GM21529 (cell line): Measurements from ENCODE around the gene AFF3.

ENCODE experiments used
- ATAC-seq: cut with Tn5 transposase; IDR thresholded peaks from one replicate; pipeline ENCODE4 v1.9.1; 2021; ENCODE audit not compliant: unreplicated experiment

Gene AFF3

DNA sequence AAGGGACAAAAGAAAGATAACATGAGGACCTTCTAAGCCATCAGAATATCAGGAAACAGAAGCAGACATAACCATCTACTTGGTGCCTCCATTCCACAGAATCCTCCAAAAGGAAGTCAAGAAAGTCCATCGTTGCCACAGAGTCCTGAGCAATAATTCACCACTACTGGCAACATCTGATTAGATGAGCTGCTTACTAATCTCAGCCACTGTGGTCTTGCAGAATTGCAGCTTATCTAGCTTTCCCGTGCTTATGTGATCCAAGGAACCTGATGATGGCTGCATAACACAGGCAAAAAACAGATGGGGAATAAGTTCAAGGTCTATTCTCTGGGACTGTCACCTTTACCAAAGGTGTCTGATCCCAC, 278.5 kb downstream of the AFF3 start:
- ATAC-seq: no peak

DNA sequence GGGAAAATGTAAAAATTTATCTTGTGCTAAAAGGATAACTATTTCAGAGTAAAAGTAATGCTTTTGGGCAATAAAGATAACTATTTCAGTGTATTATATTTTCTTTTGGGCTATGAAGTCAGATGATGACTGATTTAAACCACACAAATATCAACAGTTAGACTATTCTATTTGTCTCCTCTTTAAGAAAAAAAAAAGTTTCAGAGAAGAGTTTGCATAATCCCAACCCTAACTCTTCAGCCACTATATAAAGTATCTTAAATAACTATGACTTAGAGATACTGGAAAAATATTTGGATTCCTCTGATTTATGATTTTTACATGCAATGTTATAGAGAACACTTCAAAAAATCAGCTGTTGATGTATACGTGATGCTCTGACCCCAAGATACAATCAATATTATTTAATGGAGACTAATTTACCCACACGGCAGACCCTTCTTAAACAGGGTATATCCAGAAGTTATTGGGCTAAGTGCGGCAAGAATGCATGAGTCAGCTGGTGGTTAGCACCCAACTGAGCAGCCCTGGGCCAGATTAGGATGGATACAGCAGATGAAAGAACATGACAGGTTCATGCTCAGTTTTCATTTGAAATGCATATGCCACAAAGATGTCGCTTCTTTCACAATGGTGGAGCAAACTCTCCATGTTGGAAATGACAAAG, 279.0 kb downstream of the AFF3 start:
- ATAC-seq: no peak

DNA sequence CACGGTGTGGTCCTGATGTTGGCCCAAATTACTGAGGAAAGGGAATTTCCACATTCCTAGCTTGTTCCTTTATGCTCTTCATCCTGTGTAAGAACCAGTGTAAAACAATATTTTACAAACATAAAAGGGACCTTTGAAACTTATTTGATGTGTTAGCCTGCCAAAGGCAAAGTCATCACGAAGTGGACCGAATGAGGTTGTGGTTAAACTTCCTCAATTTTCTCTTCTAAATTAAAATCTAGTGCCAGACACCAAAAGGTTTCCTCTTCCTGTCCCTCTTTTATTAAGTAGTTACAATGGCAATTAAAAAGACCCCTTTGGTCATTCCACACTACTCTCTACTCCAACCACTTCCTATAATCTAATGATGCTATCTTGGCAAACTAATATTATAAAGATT, 279.8 kb downstream of the AFF3 start:
- ATAC-seq: no peak

DNA sequence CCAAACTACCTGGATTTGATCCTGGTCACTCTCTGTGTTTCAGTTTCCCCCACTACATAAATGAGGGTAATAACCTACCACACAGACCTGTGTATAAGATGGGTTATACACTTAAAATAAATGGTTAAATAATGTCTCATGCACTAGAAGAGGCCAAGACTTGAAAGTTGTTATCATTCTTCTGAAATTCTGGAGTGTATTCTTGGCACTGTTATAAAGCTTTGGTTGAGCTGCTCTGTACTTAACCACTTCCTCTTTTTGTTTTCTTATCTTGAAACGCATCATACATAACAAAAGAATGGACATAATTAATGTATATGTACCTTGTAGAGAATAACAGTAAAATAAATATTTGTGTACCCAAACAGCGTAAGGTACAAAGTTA, 281.0 kb downstream of the AFF3 start:
- peak; percentile 47 for ATAC-seq

DNA sequence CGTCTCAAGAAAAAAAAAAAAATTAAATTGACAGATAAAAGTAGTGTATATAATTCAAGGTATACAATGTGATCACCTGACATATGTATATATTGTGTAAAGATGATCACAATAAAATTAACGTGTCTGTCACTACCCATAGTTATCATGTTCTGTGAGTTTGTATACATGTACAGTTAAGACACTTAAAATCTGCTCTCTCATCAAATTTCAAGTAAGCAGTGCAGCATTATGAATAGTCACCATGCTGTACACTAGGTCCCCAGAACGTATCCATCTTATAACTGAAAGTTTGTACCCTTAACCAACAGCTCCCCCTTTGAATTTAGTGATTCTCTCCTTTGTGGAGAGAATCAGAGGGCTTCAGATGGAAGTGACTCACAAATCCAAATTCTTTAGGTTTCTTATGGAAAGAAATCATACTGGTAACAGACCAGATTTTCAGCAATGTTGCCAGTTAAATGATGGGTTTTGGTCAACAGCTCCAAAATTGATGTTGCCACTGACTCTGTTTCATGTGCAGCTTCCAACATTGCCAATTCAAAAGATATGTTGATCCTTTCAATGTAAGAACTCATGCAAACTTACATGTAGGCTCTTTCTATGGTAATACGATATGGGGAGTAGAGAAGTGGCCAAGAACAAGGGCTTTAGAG, 281.5 kb downstream of the AFF3 start:
- ATAC-seq: no peak

DNA sequence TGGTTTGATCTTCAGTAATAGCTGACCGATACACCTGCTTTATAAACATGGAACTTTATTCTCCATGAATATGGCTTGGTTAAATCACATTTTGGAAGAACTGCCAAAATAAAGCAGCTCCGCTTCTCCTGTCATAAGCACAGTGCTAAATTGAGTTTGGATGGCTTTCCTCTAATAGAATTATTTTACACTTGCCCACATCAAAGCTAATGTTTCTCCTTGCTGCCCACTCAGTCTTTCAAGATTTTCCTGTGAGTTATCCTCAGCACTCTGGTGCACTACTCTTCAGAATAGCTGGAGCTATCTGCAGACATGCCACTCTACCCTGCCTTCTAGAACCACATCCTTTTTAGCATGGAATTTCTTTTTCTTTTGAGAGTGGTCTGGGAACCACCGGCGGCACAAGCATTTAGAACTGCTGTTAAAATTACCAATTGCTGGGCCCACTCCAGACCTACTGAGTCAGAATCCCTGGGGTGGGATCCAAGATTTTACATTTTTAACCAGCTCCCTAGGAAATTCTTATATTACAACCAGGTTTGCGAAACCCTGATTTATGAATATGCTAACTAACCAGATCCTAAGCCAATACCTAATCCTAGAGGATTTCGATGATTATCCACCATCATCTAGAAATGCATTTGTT, 283.3 kb downstream of the AFF3 start:
- ATAC-seq: no peak

DNA sequence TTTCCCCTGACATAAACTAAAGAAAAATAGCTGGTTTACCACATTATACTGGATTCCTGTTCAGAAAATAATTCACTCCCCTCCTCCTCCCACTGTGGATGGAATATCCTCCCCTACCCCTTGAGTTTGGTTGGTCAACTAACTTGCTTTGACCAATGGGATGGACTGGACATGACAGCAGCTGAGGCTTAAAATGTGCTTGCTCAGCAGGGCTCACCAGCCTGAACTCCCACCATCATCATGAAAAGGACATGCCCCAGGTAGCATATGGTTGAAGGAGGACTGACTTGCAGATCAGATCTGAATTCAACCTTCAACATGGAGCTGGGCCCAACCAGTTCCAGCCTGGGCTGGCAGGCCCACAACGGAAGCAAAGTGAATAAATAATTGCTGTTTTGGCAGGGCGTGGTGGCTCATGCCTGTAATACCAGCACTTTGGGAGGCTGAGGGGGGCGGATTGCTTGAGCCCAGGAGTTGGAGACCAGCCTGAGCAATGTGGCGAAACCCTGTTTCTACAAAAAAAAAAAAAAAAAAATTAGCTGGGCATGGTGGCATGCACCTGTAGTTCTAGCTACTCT, 284.4 kb downstream of the AFF3 start:
- ATAC-seq: no peak

DNA sequence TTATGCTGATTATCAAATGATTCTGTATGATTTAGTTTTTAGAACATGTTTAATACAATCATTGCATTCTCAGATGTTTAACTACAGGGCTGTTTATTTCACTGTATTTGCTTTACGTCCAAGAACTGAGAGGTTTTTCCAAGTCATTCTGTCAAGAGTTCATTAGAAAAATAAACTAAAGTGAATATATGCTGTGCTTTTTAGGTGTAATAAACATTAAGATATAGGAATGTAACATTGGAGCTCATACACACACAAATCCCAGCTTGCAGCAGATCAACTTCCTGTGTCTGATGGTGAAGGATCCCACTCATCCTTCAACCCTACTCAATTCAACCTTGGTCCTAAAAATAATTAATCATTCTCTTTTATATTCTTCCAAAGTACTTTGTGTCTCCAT, 285.0 kb downstream of the AFF3 start:
- no peak for ATAC-seq

DNA sequence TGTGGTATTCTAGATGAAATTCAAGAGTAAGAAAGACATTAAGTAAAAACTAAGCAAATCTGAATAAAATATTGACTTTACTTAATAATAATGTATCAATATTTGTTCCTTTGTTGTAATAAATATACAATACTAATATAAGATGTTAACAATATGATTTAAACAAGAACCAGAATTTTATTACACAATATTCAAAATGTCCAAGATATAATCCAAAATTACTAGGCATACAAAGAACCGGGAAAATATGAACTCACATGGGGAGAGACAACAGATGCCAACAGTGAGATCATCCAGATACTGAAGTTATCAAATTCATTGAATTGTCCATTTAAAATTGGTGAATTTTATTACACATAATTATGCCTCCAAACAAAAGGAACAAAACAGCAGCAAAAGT, 286.3 kb downstream of the AFF3 start:
- no peak for ATAC-seq

DNA sequence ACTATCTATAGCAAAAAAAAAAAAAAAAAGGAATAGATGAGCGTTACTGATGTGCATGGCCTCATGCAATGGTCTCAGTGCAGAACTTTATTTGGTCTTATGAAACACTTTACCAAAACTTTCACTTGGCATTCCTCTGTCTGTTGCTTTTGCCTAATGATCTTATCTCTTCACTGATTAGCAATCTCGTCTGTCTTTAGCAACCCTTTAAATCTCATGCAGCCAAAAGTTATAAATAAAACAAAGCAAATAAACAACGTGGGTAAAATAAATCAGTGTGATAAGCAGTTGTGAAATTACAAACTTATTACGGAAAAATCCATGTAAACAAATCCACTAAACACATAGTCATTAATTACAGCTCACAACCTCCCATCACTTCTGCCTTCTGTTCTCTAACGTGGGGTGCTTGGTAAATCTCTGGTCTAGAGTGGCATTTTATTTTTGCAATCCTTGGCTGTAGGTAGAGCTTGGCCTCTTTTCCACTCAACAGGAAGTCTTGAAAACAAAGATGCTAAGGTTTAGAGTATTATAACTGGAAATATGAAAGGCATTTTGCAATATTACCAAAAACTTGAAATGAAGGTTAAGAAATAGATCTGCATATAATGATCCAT, 288.0 kb downstream of the AFF3 start:
- ATAC-seq: no peak

DNA sequence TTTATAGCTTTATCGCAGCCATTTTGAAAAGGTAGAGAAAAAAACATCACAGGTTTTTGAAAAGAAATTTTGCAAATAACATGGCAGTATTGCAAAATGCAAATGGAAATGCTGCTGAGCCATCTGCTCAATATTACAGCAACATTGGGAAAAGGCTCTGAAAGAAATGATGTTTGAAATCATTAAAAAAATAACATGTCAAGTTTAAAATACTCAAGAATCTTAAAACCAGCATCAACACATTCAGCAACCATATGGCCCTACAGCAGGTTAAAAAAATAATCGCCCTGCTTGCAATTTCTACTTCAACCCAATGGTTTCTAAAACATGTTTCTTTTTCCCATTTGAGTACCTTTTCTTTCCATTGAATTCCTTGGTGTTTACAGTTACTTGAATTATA, 289.4 kb downstream of the AFF3 start:
- ATAC-seq: no peak

DNA sequence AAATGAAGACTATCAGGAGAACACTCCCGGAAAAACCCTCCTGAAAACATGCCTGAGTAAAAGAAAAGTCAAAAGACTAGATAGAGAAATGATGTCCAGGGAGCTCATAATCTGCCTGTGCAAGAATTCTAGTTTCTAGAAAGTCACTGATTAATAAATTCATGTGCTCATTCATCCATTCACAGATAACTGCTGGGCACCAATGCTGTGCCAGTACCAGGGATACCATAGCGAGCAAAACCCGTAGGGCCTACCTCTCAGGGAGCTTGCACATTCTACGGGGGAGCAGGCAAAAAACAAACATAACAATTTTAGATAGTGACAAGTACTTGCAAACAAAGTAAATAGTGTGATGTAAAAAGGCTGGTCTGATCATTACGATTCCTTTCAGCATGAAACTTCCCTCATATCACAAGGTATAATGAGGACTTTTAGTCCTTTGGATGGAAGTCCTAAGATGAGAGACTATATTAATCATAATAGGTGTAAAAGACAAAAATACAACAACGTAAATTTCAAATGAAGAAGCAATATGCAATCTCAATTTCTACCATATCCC, 289.9 kb downstream of the AFF3 start:
- no peak for ATAC-seq

DNA sequence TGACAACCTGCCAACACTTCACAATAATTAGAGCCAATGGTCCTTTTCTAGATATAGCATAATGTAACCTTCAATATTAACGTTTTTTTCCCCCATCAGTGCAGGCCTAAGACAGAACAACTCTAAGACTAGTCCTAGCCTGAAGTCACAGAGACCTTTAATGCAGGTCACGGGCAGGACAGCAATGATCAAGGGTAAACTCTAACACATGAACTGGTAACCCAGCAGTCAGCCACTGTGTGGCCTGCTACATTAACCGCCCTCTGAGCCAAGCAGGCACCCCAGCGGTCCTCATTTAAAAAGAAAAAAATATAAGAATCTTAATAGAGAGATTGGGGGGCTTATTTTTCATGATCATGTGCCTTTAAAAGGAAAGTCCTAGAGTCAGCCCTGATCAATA, 290.6 kb downstream of the AFF3 start:
- ATAC-seq: no peak

DNA sequence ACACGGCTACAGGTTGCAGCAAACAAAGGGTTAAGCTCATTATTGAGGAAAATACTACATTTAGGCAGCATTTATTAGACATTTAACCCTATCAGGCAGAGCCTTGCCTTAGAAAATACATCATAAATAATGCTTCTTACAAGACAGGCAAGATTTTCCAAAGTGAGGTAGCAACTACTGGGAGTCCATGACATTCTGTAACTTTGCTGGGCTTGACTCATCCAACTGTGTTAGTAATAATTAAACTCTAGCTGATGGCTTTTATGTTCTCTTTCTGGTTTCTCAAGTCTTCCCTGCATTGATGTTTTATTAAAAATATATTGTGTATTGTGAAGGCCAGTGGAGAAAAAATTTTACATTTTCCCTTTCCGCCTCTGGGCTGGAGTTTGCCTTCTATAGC, 291.3 kb downstream of the AFF3 start:
- ATAC-seq: no peak

DNA sequence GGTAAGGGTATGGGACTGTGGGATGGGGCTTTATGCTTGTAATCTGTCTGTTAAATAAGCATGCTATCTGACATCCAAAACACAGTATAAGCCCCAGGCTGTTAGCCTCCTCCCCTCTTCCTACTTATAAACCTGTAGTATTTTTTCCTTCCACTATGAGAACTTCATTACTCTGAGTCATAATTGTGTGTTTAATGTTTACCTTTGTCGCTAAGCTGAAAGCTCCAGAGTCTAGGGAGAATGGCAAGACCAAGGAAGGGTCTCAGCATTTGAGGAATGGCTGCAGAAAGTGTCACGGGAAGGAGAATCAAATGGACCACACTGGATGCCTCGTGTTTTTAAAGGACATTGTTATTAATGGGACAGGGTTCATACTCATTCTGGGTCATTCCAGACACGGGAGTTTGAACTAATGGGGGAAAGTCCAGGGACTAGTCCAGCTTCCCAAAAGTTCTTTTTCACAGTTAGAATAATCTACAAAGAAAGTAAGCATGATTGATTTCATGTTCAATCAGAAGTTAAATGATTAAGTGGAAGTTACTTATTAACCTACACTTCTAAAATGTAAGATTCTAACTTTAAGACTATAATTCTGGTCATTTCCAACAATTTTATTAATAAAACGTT, 292.2 kb downstream of the AFF3 start:
- ATAC-seq: no peak

DNA sequence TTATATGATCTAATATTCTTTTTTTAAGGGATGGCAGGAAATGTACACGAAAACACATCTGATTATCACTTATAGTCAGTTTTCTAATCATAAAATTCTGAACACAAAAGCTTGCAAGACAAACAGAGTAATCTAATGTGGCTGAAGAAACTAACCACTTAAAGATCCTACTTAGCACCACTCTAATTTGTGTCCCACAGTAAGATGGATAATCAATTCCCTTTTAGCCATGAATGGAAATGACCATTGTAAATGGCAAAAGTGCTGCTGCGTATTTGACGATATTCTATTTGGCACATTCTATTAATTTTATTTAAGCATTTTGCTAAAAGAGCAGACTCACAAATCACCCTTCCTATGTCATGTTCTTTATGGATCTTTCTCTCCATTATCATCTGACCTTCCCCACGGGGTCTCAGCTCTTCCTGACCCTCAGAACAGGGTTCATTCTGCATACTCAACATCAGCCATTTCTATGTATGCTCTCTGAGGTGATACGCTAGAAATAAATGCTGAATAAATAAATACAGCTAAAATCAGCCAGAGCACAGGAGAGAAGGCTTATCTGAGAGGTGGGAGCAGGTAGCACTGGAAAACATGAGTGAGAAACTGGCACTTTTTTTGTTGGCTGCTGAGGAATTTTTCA, 295.8 kb downstream of the AFF3 start:
- ATAC-seq: no peak

DNA sequence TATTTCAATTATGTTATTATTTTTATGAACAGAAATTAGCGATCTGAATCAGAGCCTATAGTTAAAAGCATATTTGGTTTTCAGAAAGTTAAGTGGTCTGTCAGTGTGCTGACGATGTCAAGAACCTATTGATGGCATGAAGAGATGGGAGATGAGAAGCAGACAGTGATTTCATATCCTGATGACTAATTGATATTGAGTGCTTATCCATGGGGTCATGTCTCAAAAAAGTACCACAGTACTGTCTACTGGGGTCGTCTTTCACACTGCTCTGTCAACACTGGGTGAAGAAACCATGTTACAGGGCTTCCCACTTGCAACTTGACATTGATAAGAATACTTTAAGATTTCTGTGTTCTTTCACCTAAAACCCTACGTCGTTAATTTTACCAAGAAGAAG, 297.1 kb downstream of the AFF3 start:
- no peak for ATAC-seq

DNA sequence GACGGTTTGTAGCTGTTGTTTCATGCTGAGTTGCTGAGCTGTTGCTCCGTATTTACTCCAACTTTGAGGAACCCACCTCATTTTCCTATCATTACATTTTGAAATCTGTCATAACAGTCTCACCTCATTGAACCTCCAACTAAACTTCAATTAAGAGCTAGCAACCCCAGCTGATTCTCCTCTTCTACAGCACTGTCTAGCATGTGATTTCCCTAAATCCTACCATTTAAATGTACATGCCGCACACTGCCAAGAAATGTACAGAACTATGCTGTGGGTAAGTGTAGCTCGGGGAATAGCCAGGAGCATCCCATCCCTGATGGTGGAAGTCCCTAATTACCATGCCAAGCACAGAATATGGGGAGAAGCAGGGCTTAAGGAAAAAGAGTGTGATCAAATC, 299.9 kb downstream of the AFF3 start:
- no peak for ATAC-seq

DNA sequence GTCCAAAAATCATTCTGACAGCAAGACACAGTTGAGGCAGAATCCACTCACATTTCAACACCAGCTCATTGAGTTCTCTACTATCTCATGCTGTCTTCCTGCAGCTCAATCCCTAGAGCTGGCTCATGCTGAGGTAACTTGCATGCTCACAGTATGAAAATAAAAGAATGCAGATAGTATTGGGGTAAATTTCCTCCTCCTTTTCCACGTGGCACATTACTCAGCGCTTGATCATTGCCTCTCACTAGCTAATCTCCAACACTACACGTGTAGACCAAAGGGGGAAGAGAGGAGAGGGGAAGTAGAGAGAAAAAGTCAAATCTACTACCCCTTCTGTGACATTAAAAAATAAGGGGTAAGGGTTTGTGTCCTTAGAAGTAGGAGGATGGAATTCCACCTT, 300.6 kb downstream of the AFF3 start:
- ATAC-seq: no peak

DNA sequence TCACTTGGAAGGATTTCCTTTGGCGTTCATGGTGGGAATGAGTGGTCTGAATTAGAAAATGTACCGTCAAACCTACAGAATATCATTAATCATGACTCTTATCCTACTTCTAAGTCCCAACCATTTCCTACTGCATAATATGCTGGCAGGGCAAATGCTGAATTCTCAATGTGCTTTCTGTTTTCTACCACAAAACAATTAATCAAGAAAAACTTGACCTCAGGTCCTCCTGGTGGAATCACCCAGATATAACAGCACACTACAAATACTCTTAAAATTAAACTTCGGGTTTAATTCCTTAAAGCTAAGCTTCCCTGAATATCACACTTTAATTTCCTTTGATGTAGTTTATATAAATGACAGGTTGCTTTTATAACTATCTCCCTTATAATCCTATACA, 301.6 kb downstream of the AFF3 start:
- no peak for ATAC-seq
